GM10266 (cell line): Measurements from ENCODE around the gene KIF16B.

Experiments
- DNase-seq: peaks from one replicate; pipeline ENCODE4 v3.0.0; 2012; ENCODE audit errors: extremely low spot score
- TF ChIP-seq, protein P1 (sequence below): IDR thresholded peaks from 2 replicates; pipeline ENCODE4 v1.5.1; 2012; ENCODE audit warnings: mild to moderate bottlenecking, low read depth; ENCODE audit not compliant: control insufficient read depth, insufficient read depth; ENCODE audit errors: missing control alignments

The KIF16B gene

DNA sequence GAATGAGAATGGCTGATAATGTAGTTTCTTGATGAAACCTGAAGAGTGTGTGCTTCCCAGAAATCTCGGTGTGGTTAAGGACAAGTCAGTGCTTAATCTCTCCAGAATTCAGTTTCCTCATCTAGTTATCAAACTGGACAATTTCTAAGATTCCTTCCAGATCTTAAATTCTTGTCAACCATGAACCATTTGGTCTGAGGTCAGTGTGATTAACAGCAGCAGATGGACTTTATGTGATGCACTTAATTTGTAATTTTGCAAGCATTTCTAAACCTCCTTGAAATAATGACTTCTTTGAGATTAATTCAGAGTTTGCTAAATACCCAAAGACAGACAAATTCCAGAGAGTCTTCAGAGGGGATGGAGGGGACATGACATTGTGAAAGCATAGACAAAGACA is 160.3 kb downstream of the KIF16B start:
- DNase-seq: no peak
- TF ChIP-seq, protein P1, sequence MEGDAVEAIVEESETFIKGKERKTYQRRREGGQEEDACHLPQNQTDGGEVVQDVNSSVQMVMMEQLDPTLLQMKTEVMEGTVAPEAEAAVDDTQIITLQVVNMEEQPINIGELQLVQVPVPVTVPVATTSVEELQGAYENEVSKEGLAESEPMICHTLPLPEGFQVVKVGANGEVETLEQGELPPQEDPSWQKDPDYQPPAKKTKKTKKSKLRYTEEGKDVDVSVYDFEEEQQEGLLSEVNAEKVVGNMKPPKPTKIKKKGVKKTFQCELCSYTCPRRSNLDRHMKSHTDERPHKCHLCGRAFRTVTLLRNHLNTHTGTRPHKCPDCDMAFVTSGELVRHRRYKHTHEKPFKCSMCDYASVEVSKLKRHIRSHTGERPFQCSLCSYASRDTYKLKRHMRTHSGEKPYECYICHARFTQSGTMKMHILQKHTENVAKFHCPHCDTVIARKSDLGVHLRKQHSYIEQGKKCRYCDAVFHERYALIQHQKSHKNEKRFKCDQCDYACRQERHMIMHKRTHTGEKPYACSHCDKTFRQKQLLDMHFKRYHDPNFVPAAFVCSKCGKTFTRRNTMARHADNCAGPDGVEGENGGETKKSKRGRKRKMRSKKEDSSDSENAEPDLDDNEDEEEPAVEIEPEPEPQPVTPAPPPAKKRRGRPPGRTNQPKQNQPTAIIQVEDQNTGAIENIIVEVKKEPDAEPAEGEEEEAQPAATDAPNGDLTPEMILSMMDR: no peak

DNA sequence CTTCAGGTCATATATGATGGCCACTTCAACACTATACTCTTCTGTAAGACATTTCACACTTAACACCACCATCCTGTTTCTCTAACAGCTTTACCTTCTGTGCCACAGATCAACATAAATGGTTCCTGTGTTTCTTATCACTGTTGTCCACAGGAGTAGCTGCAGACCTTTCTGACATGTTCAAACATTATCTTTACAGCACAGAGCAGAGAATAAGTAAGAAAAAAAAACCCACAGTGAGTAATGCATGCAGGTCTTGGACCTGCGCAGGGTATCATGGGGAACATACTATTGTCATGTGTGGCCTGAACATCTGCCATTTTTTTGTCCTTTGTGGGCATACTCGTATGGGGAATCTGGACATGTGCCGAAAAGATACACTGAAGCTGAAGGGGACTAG is 161.9 kb downstream of the KIF16B start:
- TF ChIP-seq, protein P1: no peak
- DNase-seq: no peak

DNA sequence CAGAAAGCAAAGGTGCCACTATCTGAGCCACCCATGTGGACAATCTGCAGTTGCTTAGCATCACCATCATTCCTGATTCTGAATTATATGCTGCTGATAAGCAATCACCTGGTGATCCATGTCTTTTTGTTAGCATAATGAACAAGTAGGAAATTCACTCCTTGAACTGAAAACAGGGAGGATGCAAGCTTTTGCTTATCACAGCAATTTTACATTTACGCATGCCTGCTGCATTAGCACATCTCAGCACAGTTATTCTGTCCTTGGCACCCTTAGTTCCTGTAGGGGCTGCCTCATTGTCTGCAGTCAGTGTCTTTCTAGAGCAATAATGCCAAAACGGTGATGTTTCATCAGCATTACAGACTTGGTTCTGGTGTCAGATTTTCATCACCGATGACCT is 162.6 kb downstream of the KIF16B start:
- TF ChIP-seq, protein P1: no peak
- no peak for DNase-seq

DNA sequence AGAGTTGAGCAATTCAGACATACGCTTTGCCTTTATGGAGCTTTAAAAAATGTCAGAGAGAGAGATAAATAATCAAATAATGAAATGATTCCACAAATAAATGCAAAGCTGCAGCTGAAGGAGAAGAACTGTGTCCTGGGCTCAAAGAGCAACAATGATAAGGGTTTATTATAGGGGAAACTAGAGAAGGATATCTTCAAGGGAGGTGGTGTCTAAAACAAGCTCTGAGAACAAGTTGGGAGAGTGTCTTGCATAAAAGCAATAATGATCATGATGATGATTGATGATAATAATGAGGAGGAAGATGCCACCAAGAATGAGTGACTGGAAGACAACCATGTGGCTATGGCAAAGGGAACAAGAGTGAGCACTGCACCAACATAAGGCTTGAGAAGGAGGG is 164.3 kb downstream of the KIF16B start:
- TF ChIP-seq, protein P1: no peak
- DNase-seq: no peak

DNA sequence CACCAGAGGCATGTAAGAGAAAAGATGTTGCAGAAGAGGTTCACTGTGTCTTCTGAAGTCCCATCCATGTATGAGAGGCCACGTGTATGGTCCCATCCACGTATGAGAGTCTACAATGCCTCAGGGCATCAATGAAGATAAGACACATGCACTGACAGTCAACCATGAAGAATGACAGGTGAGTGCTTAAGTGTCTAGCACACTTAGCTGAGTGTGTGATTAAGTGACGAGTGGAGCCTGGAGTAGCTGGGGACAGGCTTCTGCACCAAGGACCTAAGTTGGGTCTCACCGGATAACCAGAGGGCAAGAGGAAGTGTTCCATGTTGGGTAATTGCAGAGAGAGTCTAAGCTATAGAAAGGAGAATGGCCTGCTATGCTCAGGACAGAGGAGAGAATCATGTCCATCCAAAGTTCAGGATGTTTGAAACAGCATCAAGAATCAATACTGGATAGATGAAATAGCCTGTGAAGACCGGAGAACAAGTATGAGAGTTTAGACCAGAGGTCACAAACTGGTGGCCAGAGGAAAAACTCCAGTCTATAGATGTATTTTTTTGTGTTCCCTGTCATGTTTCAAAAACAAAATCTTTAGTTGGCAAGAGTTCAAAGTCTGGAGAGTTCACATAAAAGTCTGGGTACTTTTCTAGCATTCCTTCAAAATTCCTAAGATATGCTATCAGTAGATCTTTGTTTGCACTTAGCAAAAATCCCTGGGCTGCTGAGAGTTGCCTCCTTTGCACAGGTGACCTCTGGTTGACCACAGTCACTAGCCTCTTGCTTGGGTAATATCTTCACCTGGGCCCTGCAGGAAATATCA is 165.8 kb downstream of the KIF16B start:
- TF ChIP-seq, protein P1: no peak
- no peak for DNase-seq

DNA sequence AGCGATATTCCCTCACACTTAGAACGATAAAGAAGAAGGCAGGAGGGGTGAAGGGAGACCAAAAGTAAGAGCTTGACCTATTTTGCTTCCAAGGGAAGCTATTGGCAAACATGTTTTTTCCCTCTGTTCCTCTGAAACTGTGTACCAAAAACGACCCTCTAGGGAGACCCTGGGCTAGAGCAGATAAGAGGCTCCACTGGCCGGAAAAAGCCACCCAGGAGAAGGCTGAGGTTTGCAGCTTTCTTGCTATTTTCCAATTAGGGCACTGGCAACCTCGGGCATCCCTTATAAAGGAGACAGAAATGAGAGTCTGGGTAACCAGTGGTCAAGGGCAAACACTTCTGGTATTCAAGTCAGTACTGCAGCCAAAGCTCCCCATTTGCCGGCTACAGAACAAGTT is 168.0 kb downstream of the KIF16B start:
- TF ChIP-seq, protein P1: no peak
- no peak for DNase-seq

DNA sequence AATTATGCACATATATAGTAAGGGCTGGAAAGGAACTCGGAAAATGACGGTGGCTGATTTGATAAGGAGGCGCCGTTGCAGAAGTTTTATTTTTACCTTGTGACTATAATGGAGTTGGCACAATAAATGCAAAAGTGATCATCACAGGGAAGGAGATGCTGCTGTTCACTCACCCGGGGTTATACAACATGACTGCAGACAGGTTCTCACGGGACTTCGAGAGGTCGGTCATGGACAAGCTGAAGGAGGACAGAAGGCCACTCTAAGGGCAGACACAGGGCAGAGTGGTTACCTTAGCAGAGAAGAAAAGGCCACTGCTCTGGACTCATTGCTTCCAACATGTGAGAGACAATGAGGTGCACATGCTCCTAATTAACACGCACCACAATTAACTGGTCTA is 168.6 kb downstream of the KIF16B start:
- TF ChIP-seq, protein P1: no peak
- DNase-seq: no peak
